Lung (tissue), 12 donors: ENCODE results near the gene IGFL3. TPM values are rescaled to one million over a fixed set of nuclear protein-coding genes. Genes with fewer than 3 reads are reported as not detected.

ENCODE experiments used
- ATAC-seq: fragments of 200-7000 bp; cut with Tn5 transposase; one replicate; pipeline ENCODE4 v1.9.1; 2020; ENCODE audit warnings: moderate number of reproducible peaks; ENCODE audit not compliant: insufficient read depth, low FRiP score
- DNase-seq, 3 donors: peaks; one replicate each; pipeline ENCODE4 v3.0.0-alpha.2; 2013 to 2017
- H3K27ac ChIP-seq, 2 donors: one replicate each; pipeline ENCODE4 v1.5.1; 2013; ENCODE audit warnings: mild to moderate bottlenecking in 2 of 2, moderate library complexity in 2 of 2, control low read depth in 1 of 2, inconsistent platforms in 1 of 2, low read depth in 1 of 2, low read length in 1 of 2
- H3K27me3 ChIP-seq, 3 donors: one replicate each; pipeline ENCODE4 v1.5.1; 2013; ENCODE audit warnings: low read length in 2 of 3; ENCODE audit not compliant: control insufficient read depth in 3 of 3, insufficient read depth in 3 of 3
- H3K36me3 ChIP-seq, 4 donors: one replicate each; pipeline ENCODE4 v1.5.1; 2013; ENCODE audit warnings: low read length in 4 of 4, mild to moderate bottlenecking in 1 of 4, moderate library complexity in 1 of 4; ENCODE audit not compliant: control insufficient read depth in 4 of 4, insufficient read depth in 4 of 4
- H3K4me1 ChIP-seq, 5 donors: one replicate each; pipeline ENCODE4 v1.5.1; 2013; ENCODE audit warnings: low read length in 5 of 5, mild to moderate bottlenecking in 2 of 5, moderate library complexity in 1 of 5; ENCODE audit not compliant: control insufficient read depth in 5 of 5, insufficient read depth in 5 of 5
- H3K4me3 ChIP-seq: one replicate; pipeline ENCODE4 v1.5.1; 2013; ENCODE audit warnings: mild to moderate bottlenecking, control low read depth, moderate library complexity
- H3K9ac ChIP-seq, 2 donors: one replicate each; pipeline ENCODE4 v1.5.1; 2013; ENCODE audit warnings: low read length in 2 of 2, control low read depth in 1 of 2; ENCODE audit not compliant: insufficient read depth in 1 of 2
- H3K9me3 ChIP-seq, 4 donors: one replicate each; pipeline ENCODE4 v1.5.1; 2013; ENCODE audit warnings: low read length in 3 of 4, mild to moderate bottlenecking in 1 of 4, moderate library complexity in 1 of 4; ENCODE audit not compliant: control insufficient read depth in 4 of 4, insufficient read depth in 3 of 4
- WGBS, 2 donors: extraction: QIAGEN DNeasy Blood & Tissue Kit; methylation state at CpG; one replicate each; pipeline ENCODE4 v1.1.7; 2013; 5-methylcytosine and 5-hydroxymethylcytosine counted together
- polyA plus RNA-seq, 2 donors: library from polyadenylated mRNA; stranded (reverse); fragments of 200-250 nt; gene quantifications; one replicate each; pipeline ENCODE4 v1.2.1, GENCODE V29; 2013
- total RNA-seq, 2 donors: library from RNA; depleted of rRNA in 1 of 2; stranded (reverse); fragments of >200 nt in 1 of 2; gene quantifications; one replicate each; pipeline ENCODE4 v1.2.1, GENCODE V29; 2014 to 2021
- TF ChIP-seq, protein P1 (sequence below): IDR thresholded peaks from 2 replicates; pipeline ENCODE4 v1.5.1; 2012; ENCODE audit warnings: mild to moderate bottlenecking; ENCODE audit errors: control extremely low read depth, extremely low read depth
- donor health status: control.
- donor health status: control.
- donor health status: Bipolar disorder and iron deficiency.
- donor health status: healthy.
- donor health status: DM: yes; HTN: yes; CAD: no.

IGFL3 gene
- total and polyA plus RNA-seq, 4 donors: not detected

DNA sequence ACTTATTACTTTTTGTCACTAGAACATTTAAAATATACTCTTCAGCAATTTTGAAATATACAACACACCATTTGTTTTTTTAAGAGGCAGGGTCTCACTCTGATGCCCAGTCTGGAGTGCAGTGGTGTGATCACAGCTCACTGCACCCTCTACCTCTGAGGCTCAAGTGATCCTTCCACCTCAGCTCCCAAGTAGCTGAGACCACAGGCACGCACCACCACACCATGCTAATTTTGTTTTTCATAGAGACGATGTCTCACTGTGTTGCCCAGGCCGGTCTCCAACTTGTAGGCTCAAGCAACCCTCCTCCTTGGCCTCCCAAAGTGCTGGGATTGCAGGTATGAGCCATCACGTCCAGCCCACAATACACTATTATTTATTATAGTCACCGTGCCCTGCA is 26.1 kb upstream of the IGFL3 start:
- H3K4me1 ChIP-seq: peaks cover 0 to 10% (median 0%) of the 10 kb centered on the region in 5 donors
- ATAC-seq (no peak), DNase-seq (no peak)
- no peaks in the 10 kb centered on the region for H3K27me3 ChIP-seq
- no peak overlapping the region for H3K27ac ChIP-seq
- no peak overlapping the region for H3K9ac ChIP-seq
- 89 to 90% methylated on average over 5 of the region's 5 CpGs for WGBS, 2 donors
- no peak overlapping the region for H3K4me3 ChIP-seq
- H3K36me3 ChIP-seq: no peaks in the 10 kb centered on the region
- TF ChIP-seq, protein P1, sequence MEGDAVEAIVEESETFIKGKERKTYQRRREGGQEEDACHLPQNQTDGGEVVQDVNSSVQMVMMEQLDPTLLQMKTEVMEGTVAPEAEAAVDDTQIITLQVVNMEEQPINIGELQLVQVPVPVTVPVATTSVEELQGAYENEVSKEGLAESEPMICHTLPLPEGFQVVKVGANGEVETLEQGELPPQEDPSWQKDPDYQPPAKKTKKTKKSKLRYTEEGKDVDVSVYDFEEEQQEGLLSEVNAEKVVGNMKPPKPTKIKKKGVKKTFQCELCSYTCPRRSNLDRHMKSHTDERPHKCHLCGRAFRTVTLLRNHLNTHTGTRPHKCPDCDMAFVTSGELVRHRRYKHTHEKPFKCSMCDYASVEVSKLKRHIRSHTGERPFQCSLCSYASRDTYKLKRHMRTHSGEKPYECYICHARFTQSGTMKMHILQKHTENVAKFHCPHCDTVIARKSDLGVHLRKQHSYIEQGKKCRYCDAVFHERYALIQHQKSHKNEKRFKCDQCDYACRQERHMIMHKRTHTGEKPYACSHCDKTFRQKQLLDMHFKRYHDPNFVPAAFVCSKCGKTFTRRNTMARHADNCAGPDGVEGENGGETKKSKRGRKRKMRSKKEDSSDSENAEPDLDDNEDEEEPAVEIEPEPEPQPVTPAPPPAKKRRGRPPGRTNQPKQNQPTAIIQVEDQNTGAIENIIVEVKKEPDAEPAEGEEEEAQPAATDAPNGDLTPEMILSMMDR: no peak
- H3K9me3 ChIP-seq: no peaks in the 10 kb centered on the region

DNA sequence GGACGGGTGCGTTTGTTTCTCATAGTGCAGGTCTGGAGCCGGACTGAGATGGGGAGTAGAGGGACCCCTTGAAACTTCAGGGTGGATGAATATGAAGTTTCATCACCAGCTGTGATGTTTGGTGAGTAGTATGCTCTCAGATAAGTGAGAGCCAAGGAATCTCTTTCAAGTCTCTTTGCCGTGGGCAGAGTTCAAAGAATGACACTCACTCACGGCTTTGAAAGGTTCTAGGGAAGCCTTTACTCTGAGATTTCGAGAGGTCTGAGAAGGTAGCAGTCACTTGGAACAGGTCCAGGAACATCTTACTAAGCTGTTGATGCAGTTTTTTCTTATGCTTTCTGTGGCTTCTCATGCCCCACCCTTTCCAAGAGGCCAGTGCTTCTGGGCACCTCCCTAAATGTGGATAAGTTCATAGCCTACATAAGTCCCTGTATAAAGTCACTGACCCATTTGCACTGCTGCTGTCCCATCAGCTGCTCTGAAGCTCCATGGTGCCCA is 23.4 kb upstream of the IGFL3 start, which contains the start of gene IGFL2:
IGFL2 (plus strand) TSS at position 448 of the 498 bp plus-strand sequence; CDS start at position 489, 41 bp downstream.
- ATAC-seq (no peak), DNase-seq (peak in 1 of 3 donors; percentile 32)
- TF ChIP-seq, protein P1: no peak
- Histone ChIP-seq H3K27ac (no peak within 1 kb of the TSS), H3K4me3 (no peak within 1 kb of the TSS), H3K9me3 (peaks cover 0 to 2% (median 0%) of the 10 kb centered on the region in 4 donors), H3K4me1 (peaks cover 0 to 10% (median 0%) of the 10 kb centered on the region in 5 donors), H3K27me3 (no peaks in the 10 kb centered on the region), H3K36me3 (no peaks in the 10 kb centered on the region), H3K9ac (no peak within 1 kb of the TSS)
- 52 to 75% methylated on average over 6 of the region's 6 CpGs for WGBS, 2 donors

DNA sequence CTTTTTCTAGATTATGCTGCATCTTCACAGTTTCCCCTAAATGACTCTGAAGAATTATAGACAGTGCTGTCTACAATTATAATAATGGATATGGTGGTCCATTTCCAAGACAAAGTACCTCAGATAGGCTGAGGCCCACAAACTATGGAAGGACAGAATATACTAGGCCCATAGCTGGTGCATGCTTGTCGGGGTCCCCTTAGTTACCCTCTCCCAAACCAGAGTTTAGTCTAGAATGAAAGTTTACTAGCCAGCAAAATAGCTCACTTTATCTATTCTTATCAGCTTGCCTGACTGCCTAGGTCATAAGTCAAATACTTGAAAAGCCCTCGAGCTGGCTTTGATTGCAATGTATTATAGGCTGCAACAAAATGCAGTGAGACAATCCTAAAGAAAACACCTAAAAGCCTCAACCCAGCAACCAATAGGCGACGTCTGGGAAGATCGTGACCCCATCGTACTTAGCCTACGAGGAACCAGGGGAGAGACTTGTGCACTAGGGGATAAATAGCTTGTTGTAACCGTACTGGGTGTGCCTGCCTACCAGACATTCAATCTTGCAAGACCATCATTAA is 22.8 kb upstream of the IGFL3 start:
- WGBS, 2 donors: 60 to 70% methylated on average over 8 of the region's 8 CpGs
- Histone ChIP-seq H3K4me3 (no peak overlapping the region), H3K4me1 (peaks cover 0 to 10% (median 0%) of the 10 kb centered on the region in 5 donors), H3K9me3 (peaks cover 0 to 2% (median 0%) of the 10 kb centered on the region in 4 donors), H3K27me3 (no peaks in the 10 kb centered on the region), H3K9ac (no peak overlapping the region), H3K27ac (no peak overlapping the region), H3K36me3 (no peaks in the 10 kb centered on the region)
- no peak for ATAC-seq
- TF ChIP-seq, protein P1: no peak
- DNase-seq: no peak
